Muscle of leg (tissue), 11 donors: ENCODE measurements around the gene TAF11L6. TPM values are rescaled to one million over a fixed set of nuclear protein-coding genes. Genes with fewer than 3 reads are reported as not detected.
"Not testable (repeated sequence)": the region's sequence is repeated elsewhere in the genome, so short reads cannot be mapped to it uniquely, and the experiment has no call there.

Experiments used
- DNase-seq: peaks from one replicate; pipeline ENCODE4 v3.0.0; 2013
- H3K27ac ChIP-seq: one replicate; pipeline ENCODE4 v1.5.1; 2013; ENCODE audit warnings: mild to moderate bottlenecking, low read length, control low read depth
- H3K27me3 ChIP-seq: one replicate; pipeline ENCODE4 v1.6.1; 2013; ENCODE audit warnings: low read length; ENCODE audit not compliant: control insufficient read depth, insufficient read depth
- H3K36me3 ChIP-seq: one replicate; pipeline ENCODE4 v1.6.1; 2013; ENCODE audit warnings: low read length; ENCODE audit not compliant: control insufficient read depth, insufficient read depth
- H3K4me1 ChIP-seq: one replicate; pipeline ENCODE4 v1.6.1; 2013; ENCODE audit warnings: low read length; ENCODE audit not compliant: control insufficient read depth, insufficient read depth
- H3K4me3 ChIP-seq: one replicate; pipeline ENCODE4 v1.5.1; 2013; ENCODE audit warnings: low read length, control low read depth
- H3K9me3 ChIP-seq: replicated peaks from 2 replicates; pipeline ENCODE4 v1.6.1; 2013; ENCODE audit warnings: low read depth, low read length; ENCODE audit not compliant: control insufficient read depth
- WGBS: methylation state at CpG from one replicate; pipeline ENCODE4 v1.1.5; 2013; ENCODE audit warnings: missing lambda C conversion rate; ENCODE audit not compliant: insufficient coverage; 5-methylcytosine and 5-hydroxymethylcytosine counted together
- polyA plus RNA-seq, 8 donors: library from polyadenylated mRNA; unstranded; fragments of 120-200 nt; gene quantifications; one replicate each; pipeline versions ENCODE4 v1.2.1 to v1.2.3, GENCODE V29; 2013; ENCODE audit warnings: inconsistent platforms in 1 of 8, low replicate concordance in 1 of 8; ENCODE audit not compliant: insufficient read length in 8 of 8, insufficient read depth in 1 of 8
- total RNA-seq: library from RNA; stranded (reverse); fragments of 120-200 nt; gene quantifications from one replicate; pipeline ENCODE4 v1.2.4, GENCODE V29; 2013

TAF11L6 gene
- total and polyA plus RNA-seq, 9 donors, result not detected

DNA sequence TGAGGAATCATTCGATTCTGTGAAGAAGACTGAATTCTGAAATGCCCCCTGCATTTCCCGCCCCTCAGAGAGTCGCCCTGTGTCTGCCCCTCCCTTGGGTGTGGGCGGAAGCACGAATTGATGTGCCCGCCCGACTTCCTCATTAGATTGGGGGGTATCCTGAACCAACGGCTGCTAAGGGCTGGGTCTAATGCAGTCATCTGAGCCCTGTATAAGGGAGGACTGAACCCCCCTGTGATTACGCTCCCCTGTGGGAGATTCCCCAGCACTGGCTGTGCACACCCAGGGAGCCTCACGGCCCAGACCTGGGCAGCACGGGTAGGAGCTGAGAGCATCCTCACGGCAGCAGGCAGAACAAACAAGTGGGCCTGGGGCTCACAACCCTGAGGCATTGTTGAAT, 10.9 kb upstream of the TAF11L6 start:
- H3K27me3 ChIP-seq, H3K36me3 ChIP-seq, H3K4me3 ChIP-seq, H3K9me3 ChIP-seq, H3K27ac ChIP-seq, H3K4me1 ChIP-seq, DNase-seq: not testable (repeated sequence)
- 73% methylated on average over 1 of the region's 12 CpGs for WGBS

DNA sequence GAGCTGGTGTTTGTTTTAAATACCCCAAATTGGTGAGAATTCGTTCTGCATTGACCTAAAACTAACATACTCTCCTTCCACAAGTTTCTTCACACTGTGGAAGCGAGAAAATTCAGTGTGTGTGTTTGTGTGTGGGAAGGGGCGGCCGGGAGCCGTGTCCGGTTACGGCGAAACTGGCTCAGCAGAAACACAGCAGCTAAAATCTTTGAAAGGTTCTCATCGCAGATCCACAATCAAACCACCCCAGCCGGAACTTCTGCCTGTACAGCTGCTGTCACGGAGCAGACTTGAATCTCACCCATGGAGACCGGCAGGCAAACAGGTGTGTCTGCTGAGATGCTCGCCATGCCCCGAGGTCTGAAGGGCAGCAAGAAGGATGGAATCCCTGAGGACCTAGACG, 10.4 kb upstream of the TAF11L6 start, which contains the start of gene TAF11L3:
TSS of gene TAF11L3 (plus strand) at position 301 of the 400 bp plus-strand sequence.
- H3K9me3 ChIP-seq, H3K27ac ChIP-seq, H3K27me3 ChIP-seq, DNase-seq, H3K4me3 ChIP-seq, H3K36me3 ChIP-seq, H3K4me1 ChIP-seq: not testable (repeated sequence)
- no CpG with 5 or more reads among the region's 15 CpGs for WGBS

DNA sequence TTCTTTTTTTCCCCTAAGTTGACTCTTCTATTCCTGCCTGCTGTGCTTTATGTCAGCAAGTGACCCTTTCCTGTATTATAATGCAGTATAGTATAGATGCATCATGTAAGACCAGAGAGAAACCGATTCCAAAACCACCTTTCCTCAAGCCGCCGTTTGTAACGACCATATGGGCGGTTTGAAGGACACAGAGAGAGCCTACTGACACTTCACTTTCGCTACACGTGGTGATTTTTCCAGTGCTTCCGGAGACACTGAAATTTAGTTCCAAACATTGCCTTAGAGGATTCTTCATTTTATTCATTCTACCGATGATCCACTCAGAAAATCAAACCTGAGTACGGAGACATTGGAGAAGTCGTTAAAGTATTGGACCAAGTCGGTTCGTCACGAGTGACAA, 9.0 kb upstream of the TAF11L6 start:
- not testable (repeated sequence) for H3K36me3 ChIP-seq, H3K9me3 ChIP-seq, H3K27me3 ChIP-seq, H3K4me3 ChIP-seq, H3K4me1 ChIP-seq, DNase-seq, H3K27ac ChIP-seq
- 89% methylated on average over 7 of the region's 14 CpGs for WGBS

DNA sequence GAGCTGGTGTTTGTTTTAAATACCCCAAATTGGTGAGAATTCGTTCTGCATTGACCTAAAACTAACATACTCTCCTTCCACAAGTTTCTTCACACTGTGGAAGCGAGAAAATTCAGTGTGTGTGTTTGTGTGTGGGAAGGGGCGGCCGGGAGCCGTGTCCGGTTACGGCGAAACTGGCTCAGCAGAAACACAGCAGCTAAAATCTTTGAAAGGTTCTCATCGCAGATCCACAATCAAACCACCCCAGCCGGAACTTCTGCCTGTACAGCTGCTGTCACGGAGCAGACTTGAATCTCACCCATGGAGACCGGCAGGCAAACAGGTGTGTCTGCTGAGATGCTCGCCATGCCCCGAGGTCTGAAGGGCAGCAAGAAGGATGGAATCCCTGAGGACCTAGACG, 7.0 kb upstream of the TAF11L6 start, which contains the start of gene TAF11L4:
TSS of gene TAF11L4 (plus strand) at position 301 of the 400 bp plus-strand sequence.
- not testable (repeated sequence) for H3K4me1 ChIP-seq, H3K27ac ChIP-seq, H3K27me3 ChIP-seq, H3K9me3 ChIP-seq, H3K36me3 ChIP-seq, DNase-seq, H3K4me3 ChIP-seq
- no CpG with 5 or more reads among the region's 15 CpGs for WGBS

DNA sequence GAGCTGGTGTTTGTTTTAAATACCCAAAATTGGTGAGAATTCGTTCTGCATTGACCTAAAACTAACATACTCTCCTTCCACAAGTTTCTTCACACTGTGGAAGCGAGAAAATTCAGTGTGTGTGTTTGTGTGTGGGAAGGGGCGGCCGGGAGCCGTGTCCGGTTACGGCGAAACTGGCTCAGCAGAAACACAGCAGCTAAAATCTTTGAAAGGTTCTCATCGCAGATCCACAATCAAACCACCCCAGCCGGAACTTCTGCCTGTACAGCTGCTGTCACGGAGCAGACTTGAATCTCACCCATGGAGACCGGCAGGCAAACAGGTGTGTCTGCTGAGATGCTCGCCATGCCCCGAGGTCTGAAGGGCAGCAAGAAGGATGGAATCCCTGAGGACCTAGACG, 3.5 kb upstream of the TAF11L6 start, which contains the start of gene TAF11L5:
TSS of gene TAF11L5 (plus strand) at position 301 of the 400 bp plus-strand sequence.
- H3K27ac ChIP-seq, H3K36me3 ChIP-seq, H3K27me3 ChIP-seq, DNase-seq, H3K4me1 ChIP-seq, H3K4me3 ChIP-seq, H3K9me3 ChIP-seq: not testable (repeated sequence)
- no CpG with 5 or more reads among the region's 15 CpGs for WGBS

DNA sequence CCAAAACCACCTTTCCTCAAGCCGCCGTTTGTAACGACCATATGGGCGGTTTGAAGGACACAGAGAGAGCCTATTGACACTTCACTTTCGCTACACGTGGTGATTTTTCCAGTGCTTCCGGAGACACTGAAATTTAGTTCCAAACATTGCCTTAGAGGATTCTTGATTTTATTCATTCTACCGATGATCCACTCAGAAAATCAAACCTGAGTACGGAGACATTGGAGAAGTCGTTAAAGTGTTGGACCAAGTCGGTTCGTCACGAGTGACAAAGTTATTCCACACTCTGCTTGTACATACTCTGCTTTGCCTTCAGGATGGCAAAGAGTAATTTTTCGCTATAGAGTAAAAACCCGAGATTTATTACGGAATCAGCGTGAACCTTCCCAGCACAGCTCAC, 2.0 kb upstream of the TAF11L6 start:
- 92% methylated on average over 5 of the region's 17 CpGs for WGBS
- peak; percentile 9 for DNase-seq

More for the DNA sequence above, 2.0 kb upstream of the TAF11L6 start:
- H3K4me3 ChIP-seq, H3K27ac ChIP-seq, H3K36me3 ChIP-seq, H3K9me3 ChIP-seq, H3K4me1 ChIP-seq, H3K27me3 ChIP-seq: not testable (repeated sequence)

Other genes with a start within 250 kb of the TAF11L6 start
- gene TAF11L2, start 30.4 kb upstream of the TAF11L6 start, total RNA-seq, result not detected
- gene TAF11L2, start 30.4 kb upstream of the TAF11L6 start, polyA plus RNA-seq, result not detected
- gene TAF11L3, start 10.3 kb upstream of the TAF11L6 start, total RNA-seq, result not detected
- gene TAF11L3, start 10.3 kb upstream of the TAF11L6 start, polyA plus RNA-seq, result not detected
- gene TAF11L4, start 6.9 kb upstream of the TAF11L6 start, total RNA-seq, result not detected
- gene TAF11L4, start 6.9 kb upstream of the TAF11L6 start, polyA plus RNA-seq, result not detected
- not detected for gene TAF11L5, start 3.4 kb upstream of the TAF11L6 start, total RNA-seq
- not detected for gene TAF11L5, start 3.4 kb upstream of the TAF11L6 start, polyA plus RNA-seq
- gene TAF11L7, start 57.1 kb downstream of the TAF11L6 start, total RNA-seq, result not detected
- not detected for gene TAF11L7, start 57.1 kb downstream of the TAF11L6 start, polyA plus RNA-seq
- not detected for gene TAF11L8, start 62.3 kb downstream of the TAF11L6 start, total RNA-seq
- gene TAF11L8, start 62.3 kb downstream of the TAF11L6 start, polyA plus RNA-seq, result not detected
- gene TAF11L9, start 65.7 kb downstream of the TAF11L6 start, total RNA-seq, result not detected
- not detected for gene TAF11L9, start 65.7 kb downstream of the TAF11L6 start, polyA plus RNA-seq
- gene TAF11L10, start 69.2 kb downstream of the TAF11L6 start, total RNA-seq, result not detected
- gene TAF11L10, start 69.2 kb downstream of the TAF11L6 start, polyA plus RNA-seq, result not detected
- gene TAF11L11, start 75.5 kb downstream of the TAF11L6 start, total RNA-seq, result not detected
- not detected for gene TAF11L11, start 75.5 kb downstream of the TAF11L6 start, polyA plus RNA-seq
- gene TAF11L12, start 81.7 kb downstream of the TAF11L6 start, total RNA-seq, result not detected
- not detected for gene TAF11L12, start 81.7 kb downstream of the TAF11L6 start, polyA plus RNA-seq
- not detected for gene TAF11L13, start 103.4 kb downstream of the TAF11L6 start, total RNA-seq
- not detected for gene TAF11L13, start 103.4 kb downstream of the TAF11L6 start, polyA plus RNA-seq
- not detected for gene TAF11L14, start 105.8 kb downstream of the TAF11L6 start, total RNA-seq
- not detected for gene TAF11L14, start 105.8 kb downstream of the TAF11L6 start, polyA plus RNA-seq